ENCODE data around the gene SAYSD1. TPM values are rescaled to one million over a fixed set of nuclear protein-coding genes. Genes with fewer than 3 reads are reported as not detected.

The SAYSD1 gene
- total RNA-seq, 1 experiment from 2014 or later, result 9.4 TPM

- Histone ChIP-seq H2BK120ac (ENCODE audit: low read depth, low read length, poor library complexity, severe bottlenecking) (no peak overlapping the region), H3K4me2 (ENCODE audit: insufficient read depth, insufficient read length, low read length) (no peak overlapping the region), H4K20me1 (ENCODE audit: control insufficient read depth, insufficient read depth, insufficient read length) (peaks cover 3% of the 10 kb centered on the region), H3K4me1 (ENCODE audit: insufficient read depth, low read length) (0 out of 2 replicates have a peak, but pooled peaks cover 2% of the 10 kb centered on the region), H3K23ac (ENCODE audit: insufficient read length, low read depth, low read length) (no peak overlapping the region), H3K79me2 (ENCODE audit: insufficient read depth, low read length) (no peaks in the 10 kb centered on the region), H3T11ph (ENCODE audit: low read length) (no peak overlapping the region), H2BK15ac (ENCODE audit: low read depth, low read length) (no peak overlapping the region), H3K9me3 (ENCODE audit: control insufficient read depth, low read depth, low read length) (no peaks in the 10 kb centered on the region), H3K14ac (ENCODE audit: insufficient read depth, low read length) (no peak overlapping the region), H4K5ac (ENCODE audit: insufficient read length, low read depth, low read length) (no peak overlapping the region), H3K23me2 (ENCODE audit: insufficient read length, low read depth, low read length, poor library complexity, severe bottlenecking) (peaks cover 2% of the 10 kb centered on the region), H3K27ac (ENCODE audit: insufficient read length, low read depth, low read length) (no peak overlapping the region), H3K18ac (ENCODE audit: insufficient read length, low read depth, low read length) (no peak overlapping the region), H4K91ac (ENCODE audit: insufficient read length, low read depth, low read length) (no peak overlapping the region), H3K79me1 (ENCODE audit: insufficient read depth, low read depth, low read length, poor library complexity, severe bottlenecking) (no peaks in the 10 kb centered on the region), H2AK5ac (ENCODE audit: insufficient read length, low read length) (no peak overlapping the region), H2BK12ac (ENCODE audit: insufficient read length, low read depth, low read length) (no peak overlapping the region), H3K9ac (ENCODE audit: extremely low read depth, insufficient read length, low read length) (no peak overlapping the region), H2BK5ac (ENCODE audit: insufficient read length, low read length) (no peak overlapping the region), H2BK20ac (ENCODE audit: low read depth, low read length, poor library complexity, severe bottlenecking) (no peak overlapping the region), H4K8ac (replicated peaks; ENCODE audit: insufficient read length, low read depth, low read length) (no peak overlapping the region), H3K4ac (ENCODE audit: low read depth, low read length) (no peak overlapping the region), H3K56ac (ENCODE audit: insufficient read length, low read depth, low read length) (no peak overlapping the region), H2AFZ (ENCODE audit: low read length) (no peak overlapping the region), H3K27me3 (ENCODE audit: insufficient read depth, low read length) (peaks cover 2% of the 10 kb centered on the region; the same call in 1 of the 2 replicates)
- no peak for TF ChIP-seq CTCF (conservative IDR thresholded peaks at IDR 0.05)
- DNase-seq, result no peak
- WGBS (ENCODE audit: extremely low coverage, insufficient read length, low lambda C conversion rate), result no CpG with 5 or more reads among the region's 9 CpGs
- Mint-ChIP-seq H3K27ac (no peak overlapping the region; a peak in 1 of 7 replicates), H3K4me3 (no peak overlapping the region), H3K4me1 (peaks cover 21 to 26% of the 10 kb centered on the region in 2 experiments), H3K27me3 (ENCODE audit: low read depth) (peaks cover 35% of the 10 kb centered on the region), H3K9me3 (no peaks in the 10 kb centered on the region), H3K36me3 (ENCODE audit: insufficient read depth in 1 of 3, low read depth in 3 of 3) (peaks cover 0 to 7% (median 3%) of the 10 kb centered on the region in 3 experiments; a peak in 4 of 7 replicates)
These were observed 60.3 kb downstream of the SAYSD1 start for GRCh38 chr6:39054577-39055142.

Other genes with a start within 250 kb of the SAYSD1 start
- gene GLP1R, start 66.4 kb downstream of the SAYSD1 start, total RNA-seq (2021), result 0.85 and 1.0 TPM in 2 replicates
- gene KCNK5, start 114.3 kb upstream of the SAYSD1 start, total RNA-seq (2021), result 30.0 and 31.8 TPM in 2 replicates
- 1.2 and 1.3 TPM in 2 replicates for gene KCNK17, start 199.2 kb upstream of the SAYSD1 start, total RNA-seq (2021)
- not detected in 2 replicates for gene KCNK16, start 207.5 kb upstream of the SAYSD1 start, total RNA-seq (2021)

All from H9 (cell line).